ENCODE measurements around the gene ASTL.

The ASTL gene

DNA sequence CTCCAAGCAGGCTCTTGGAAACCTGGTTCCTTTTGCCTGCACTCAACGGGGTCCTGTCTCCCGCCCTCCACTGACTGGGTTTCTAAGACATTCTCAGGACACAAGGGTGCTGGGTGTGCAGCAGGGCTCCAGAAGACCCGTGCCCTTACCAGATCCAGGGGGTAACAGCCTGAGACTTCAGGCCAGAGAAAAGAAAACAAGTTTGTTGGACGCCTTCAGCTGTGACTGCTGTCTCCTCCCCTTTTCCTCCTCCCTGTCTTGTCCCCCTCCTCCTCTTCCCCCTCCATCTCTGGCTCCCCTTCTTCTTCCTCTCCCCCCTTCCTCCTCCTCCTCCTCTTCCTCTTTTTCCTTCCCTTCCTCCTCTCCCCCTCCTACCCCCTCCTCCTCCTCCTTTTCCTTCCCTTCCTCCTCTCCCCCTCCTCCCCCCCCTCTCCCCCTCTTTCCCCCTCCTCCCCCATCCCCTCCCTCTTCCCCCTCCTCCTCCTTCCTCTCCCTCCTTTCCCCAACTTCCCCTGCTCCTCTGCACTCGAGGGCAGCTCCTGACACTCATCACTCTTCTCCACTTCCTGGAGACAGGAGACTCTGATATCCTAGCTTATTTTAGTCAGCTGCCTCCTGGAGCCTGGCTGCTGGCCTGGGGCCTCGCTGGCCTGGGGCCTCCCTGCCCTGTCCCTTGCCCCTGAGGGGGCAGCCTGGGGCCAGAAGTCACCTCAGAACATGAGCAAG is 34.4 kb downstream of the ASTL start:
- Mint-ChIP-seq H3K27me3 (peaks cover 28% of the 10 kb centered on the region), H3K9me3 (peaks cover 22% of the 10 kb centered on the region), H3K36me3 (ENCODE audit: low read depth) (peaks cover 9% of the 10 kb centered on the region), H3K4me1 (ENCODE audit: low read depth) (peaks cover 43% of the 10 kb centered on the region), H3K27ac (no peak overlapping the region), H3K4me3 (no peak overlapping the region)
- intact Hi-C loops (cut with micrococcal nuclease): no loop called here

DNA sequence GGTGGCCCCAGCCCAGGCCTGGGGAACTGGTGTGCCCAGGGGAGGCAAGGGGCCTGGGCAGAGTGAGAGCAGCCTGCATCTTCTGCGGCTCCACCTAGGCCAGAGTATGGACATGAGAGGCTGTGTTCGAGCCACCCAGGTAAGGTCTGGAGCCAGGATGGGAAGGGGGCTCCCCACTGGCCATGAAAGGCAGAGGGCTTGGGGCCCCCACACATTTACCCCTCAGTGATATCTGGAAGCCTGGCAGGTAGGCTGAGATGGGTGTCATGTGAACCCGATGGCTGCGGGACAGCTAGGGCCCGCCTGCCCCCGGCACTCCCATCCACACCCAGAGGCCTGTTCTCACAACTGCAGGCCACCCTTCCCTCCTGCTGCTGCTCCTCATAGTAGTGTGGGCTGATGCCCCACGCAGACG is 35.1 kb downstream of the ASTL start:
- Mint-ChIP-seq H3K4me1 (ENCODE audit: low read depth) (peaks cover 50% of the 10 kb centered on the region), H3K27me3 (peaks cover 21% of the 10 kb centered on the region), H3K36me3 (ENCODE audit: low read depth) (peaks cover 9% of the 10 kb centered on the region), H3K27ac (no peak overlapping the region), H3K4me3 (no peak overlapping the region), H3K9me3 (peaks cover 22% of the 10 kb centered on the region)
- intact Hi-C loops (cut with micrococcal nuclease): no loop called here

DNA sequence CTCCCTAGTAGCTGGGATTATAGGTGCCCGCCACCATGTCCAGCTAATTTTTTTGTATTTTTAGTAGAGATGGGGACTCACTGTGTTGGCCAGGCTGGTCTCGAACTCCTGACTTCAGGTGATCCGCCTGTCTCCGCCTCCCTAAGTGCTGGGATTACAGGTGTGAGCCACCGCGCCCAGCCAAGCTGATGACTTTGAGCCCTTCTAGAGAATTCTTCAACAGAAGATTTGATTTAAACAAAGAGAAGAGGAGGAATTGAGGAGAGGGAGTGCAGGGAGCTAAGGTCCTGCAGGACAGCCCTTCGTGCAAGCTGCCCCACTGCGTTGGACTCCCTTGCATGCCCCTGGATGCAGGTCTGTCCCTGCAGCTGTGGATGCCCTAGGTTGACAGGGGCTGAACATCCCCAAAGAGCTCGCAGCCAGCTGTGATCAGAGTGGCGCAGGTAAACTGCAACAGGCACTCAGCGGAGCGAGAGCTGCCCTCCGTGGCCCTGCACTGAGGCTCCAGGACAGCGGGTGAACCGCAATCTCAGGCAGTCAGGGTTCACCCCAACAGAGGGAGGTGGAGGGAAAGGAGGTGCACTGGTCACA is 35.6 kb downstream of the ASTL start:
- Mint-ChIP-seq H3K27me3 (peaks cover 16% of the 10 kb centered on the region), H3K27ac (no peak overlapping the region), H3K4me1 (ENCODE audit: low read depth) (peaks cover 54% of the 10 kb centered on the region), H3K36me3 (ENCODE audit: low read depth) (peaks cover 9% of the 10 kb centered on the region), H3K9me3 (peaks cover 22% of the 10 kb centered on the region), H3K4me3 (no peak overlapping the region)
- intact Hi-C loops (cut with micrococcal nuclease): no loop called here

DNA sequence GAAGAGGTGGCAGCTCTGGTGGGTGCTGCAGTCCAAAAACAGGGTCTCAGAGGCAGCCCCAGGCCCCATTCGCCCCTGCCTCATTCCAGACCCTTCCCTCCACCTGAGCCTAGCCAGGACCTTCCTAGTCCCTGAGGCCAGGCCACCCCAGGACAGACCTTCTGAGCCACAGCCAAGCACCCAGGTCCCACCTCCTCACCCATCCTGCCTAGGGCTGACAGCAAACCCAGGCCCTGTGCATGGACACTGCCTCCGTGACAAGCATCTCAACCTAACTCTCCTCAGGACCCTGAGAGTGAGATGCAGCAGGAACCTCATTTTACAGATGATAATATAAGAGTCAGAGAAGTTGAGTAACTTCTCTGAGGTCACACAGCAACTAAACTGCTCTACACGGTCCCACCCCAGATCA is 37.4 kb downstream of the ASTL start:
- Mint-ChIP-seq H3K9me3 (peaks cover 15% of the 10 kb centered on the region), H3K36me3 (ENCODE audit: low read depth) (peaks cover 9% of the 10 kb centered on the region), H3K27me3 (peaks cover 9% of the 10 kb centered on the region), H3K4me3 (no peak overlapping the region), H3K4me1 (ENCODE audit: low read depth) (peaks cover 58% of the 10 kb centered on the region), H3K27ac (no peak overlapping the region)
- intact Hi-C loops (cut with micrococcal nuclease): no loop called here

DNA sequence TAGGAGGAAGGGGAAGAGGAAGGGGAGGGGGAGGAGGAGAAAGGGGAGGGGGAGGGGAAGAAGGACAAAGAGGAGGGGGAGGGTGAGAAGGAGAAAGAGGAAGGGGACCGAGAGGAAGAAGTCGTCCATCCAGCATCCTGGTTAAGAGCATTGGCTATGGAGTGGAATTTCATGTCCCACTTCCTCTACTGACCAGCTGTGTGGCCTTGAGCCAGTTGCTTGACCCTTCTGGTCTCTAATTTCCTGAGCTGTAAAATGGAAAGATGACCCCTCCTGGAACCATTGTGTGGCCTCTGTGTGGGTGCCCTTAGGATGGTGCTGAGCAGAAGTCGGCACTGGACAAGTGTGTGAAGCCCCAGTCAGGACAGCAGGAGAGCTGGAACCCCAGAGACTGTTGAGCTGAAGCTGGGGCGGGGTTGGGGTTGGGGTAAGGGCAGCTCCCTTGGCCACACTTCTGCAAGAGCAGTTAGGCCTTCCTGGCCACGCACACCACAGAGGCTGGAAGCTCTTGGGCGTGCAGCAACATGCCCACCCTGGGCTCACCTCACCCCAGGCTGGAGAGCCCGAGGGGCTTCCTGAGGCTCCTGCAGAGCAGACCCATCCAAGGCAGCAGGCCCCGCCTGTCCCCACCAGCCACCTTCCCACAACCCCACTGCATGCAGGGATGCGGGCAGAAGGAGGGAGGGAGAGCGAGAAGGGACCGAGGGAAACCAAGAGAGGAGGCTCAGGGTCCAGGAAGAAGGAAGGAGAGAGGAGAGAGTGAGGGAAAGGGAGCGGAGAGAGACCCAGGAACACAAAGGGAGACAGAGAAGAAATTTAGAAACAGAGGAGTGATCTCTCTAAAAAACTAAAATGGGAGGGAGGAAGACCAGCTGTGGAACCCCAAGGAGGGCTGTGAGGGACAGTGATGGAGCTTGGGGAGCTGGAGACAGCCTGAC is 38.2 kb downstream of the ASTL start:
- Mint-ChIP-seq H3K4me1 (ENCODE audit: low read depth) (peaks cover 58% of the 10 kb centered on the region), H3K27me3 (peaks cover 9% of the 10 kb centered on the region), H3K4me3 (no peak overlapping the region), H3K27ac (no peak overlapping the region), H3K36me3 (ENCODE audit: low read depth) (peaks cover 2% of the 10 kb centered on the region), H3K9me3 (peaks cover 7% of the 10 kb centered on the region)
- intact Hi-C loops (cut with micrococcal nuclease): no loop called here

DNA sequence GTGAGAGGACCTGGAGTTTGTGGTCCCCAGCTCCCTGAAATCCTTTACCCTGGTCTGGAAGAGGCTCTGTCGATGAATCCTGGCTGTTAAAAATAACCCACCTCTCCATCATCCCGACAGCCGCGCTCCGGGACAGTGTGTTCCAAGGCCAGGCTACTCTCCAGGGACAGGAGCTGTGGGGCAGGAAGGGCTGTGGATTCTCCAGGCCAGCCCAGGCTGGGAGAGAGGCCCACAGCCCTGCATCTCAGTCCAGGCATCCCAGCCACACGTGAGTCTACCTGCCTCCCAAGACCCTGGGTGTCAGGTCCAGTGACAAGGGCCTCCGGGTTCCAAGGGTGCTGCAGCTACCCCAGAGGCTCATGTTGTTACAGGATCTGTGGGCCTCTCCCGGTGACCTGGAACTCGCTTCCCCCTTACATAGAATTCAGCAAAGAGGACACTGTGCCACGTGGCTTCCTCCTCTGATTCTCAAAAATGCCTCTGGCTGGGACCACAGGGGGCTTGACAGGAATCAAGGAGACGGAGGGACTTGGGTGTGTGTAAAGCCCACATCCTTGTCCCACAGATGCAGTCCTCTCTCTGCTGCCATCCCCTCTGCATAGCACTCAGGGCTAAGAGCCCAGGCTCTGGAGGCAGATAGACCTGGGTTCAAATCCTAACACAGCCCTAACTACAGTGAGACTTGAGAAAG is 39.3 kb downstream of the ASTL start:
- no peaks in the 10 kb centered on the region for H3K36me3 Mint-ChIP-seq (ENCODE audit: low read depth)

DNA sequence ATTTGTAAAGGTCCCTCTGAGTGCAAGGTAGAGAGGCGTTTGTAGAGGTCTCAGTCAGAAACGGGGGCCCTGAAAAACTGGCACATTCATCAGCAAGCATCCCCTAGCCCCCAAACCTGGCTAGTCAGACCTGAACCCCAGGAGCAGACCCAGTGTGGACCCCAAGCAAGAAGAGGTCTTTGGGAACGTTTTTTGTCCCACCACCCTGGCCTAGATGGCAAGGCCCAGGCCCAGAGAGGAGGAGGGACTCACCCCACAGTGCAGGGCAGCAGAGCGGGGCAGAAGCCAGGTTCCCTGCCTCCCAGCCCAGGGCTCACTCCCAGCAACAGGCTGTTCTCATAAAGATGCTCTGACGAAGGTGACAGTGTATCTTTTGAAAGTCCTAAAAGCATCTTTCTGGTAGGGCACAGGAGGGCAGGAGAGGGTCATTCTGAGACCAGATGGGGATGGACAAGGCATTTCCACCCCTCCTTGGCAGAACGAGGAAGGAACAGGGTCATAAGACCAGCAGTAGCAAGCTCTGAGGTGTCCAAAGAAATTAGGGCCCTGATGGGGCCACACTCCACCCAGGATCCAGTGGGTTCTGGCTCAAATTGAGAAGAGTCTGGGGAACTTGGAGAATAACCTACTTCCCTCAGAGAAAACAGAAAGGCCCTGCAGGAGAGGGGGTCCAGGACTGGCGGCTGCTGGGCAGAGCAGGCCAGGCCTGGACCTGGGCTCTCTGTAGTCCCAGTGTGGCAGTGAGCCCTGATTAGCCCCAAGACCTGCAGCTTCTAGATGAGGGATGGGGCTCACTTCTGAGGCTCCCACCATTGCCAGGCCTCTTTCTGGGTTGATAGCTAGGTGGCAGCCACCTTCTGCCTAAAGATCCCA is 40.1 kb downstream of the ASTL start:
- H3K27me3 Mint-ChIP-seq: peaks cover 9% of the 10 kb centered on the region
- intact Hi-C loops (cut with micrococcal nuclease): no loop called here
- no peaks in the 10 kb centered on the region for H3K36me3 Mint-ChIP-seq (ENCODE audit: low read depth)
- no peaks in the 10 kb centered on the region for H3K9me3 Mint-ChIP-seq
- H3K4me1 Mint-ChIP-seq (ENCODE audit: low read depth): peaks cover 47% of the 10 kb centered on the region
- peak overlapping the region; percentile 43 for H3K27ac Mint-ChIP-seq
- H3K4me3 Mint-ChIP-seq: no peak overlapping the region

More for the DNA sequence above, 39.3 kb downstream of the ASTL start:
- Mint-ChIP-seq H3K4me1 (ENCODE audit: low read depth) (peaks cover 47% of the 10 kb centered on the region), H3K27ac (peak overlapping the region; percentile 43), H3K9me3 (no peaks in the 10 kb centered on the region), H3K4me3 (no peak overlapping the region), H3K27me3 (peaks cover 9% of the 10 kb centered on the region)
- intact Hi-C loops (cut with micrococcal nuclease): no loop called here

DNA sequence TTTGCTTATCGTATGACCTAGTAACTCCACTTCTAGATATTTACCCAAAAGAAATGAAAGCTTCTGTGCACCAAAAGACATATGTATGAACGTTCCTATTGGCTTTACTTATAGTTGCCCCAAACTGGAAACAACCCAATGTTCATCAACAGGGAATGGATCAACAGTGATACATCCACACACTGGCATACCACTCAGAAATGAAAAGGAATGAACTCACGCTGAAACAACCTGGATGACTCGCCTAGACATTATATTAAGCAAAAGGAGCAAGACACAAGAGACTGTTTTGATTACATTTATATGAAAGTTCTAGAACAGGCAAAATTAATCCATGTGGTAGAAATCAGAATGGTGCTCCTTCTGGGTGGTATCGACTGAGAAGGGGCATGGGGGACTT is 40.9 kb downstream of the ASTL start:
- H3K36me3 Mint-ChIP-seq (ENCODE audit: low read depth): no peaks in the 10 kb centered on the region
- peaks cover 9% of the 10 kb centered on the region for H3K27me3 Mint-ChIP-seq
- H3K27ac Mint-ChIP-seq: no peak overlapping the region
- no peaks in the 10 kb centered on the region for H3K9me3 Mint-ChIP-seq
- peaks cover 50% of the 10 kb centered on the region for H3K4me1 Mint-ChIP-seq (ENCODE audit: low read depth)
- intact Hi-C loops (cut with micrococcal nuclease): no loop called here
- no peak overlapping the region for H3K4me3 Mint-ChIP-seq

DNA sequence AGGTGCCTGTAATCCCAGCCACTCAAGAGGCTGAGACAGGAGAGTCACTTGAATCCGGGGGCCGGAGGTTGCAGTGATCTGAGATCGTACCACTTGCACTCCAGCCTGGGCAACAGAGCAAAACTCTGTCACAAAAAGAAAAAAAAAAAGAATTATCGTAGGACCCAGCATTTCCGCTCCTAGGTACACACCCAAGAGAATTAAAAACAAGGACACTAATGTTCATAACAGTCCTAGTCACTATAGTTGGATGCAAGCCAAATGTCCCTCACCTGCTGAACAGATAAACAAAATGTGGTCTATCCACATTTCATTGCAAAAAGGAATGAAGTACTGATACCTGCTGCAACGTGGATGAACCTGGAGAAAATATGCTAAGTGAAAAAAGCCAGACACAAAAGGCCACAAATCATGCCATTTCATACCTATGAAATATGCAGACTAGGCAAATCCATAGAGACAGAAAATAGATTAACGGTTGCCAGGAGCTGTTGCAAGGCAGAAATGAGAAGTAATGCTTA is 43.1 kb downstream of the ASTL start:
- Mint-ChIP-seq H3K9me3 (no peaks in the 10 kb centered on the region), H3K27me3 (peaks cover 3% of the 10 kb centered on the region), H3K36me3 (ENCODE audit: low read depth) (no peaks in the 10 kb centered on the region), H3K4me3 (no peak overlapping the region), H3K27ac (no peak overlapping the region), H3K4me1 (ENCODE audit: low read depth) (peaks cover 61% of the 10 kb centered on the region)
- intact Hi-C loops (cut with micrococcal nuclease): no loop called here

DNA sequence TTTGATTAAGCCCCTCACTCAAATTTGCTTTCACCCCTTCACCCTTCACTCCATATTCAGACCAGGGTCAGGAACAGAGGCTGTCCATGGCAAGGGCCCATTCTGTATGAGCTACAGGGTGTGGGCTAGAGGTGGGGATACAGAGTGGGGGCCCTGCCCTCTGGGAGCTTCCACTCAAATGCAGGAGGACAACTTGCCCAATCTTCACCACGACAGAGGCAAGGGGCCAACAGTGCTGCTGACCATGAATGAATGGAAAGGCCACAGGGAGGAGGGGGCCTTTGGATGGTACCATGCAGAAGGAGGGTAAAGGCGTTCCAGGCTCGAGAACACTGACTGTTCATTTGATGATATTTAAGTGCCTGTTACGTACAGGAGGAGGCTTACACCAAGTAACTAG is 44.8 kb downstream of the ASTL start:
- intact Hi-C loops (cut with micrococcal nuclease): no loop called here
- Mint-ChIP-seq H3K4me3 (no peak overlapping the region), H3K27me3 (peaks cover 3% of the 10 kb centered on the region), H3K27ac (peak overlapping the region; percentile 12), H3K36me3 (ENCODE audit: low read depth) (no peaks in the 10 kb centered on the region), H3K9me3 (no peaks in the 10 kb centered on the region), H3K4me1 (ENCODE audit: low read depth) (peaks cover 46% of the 10 kb centered on the region)

DNA sequence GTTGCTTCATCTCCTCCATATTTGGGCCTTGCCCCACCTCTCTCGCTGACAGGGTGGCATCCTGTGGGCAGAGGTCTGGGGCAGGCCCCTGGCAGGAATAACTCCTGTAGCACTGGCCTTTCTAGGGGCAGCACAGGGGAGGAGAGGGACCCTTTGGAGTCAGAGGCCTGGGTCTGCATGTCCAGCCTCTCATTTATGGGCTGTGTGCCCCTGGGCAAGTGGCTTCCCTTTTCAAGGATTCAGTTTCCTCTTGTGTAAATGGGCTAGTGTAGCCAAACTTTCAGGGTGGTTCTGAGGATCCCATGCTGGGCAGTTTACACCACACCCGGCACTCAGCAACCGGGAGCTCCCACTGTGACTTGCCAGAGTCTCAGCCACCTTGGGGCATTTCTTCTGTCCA is 45.4 kb downstream of the ASTL start:
- intact Hi-C loops (cut with micrococcal nuclease): no loop called here
- Mint-ChIP-seq H3K36me3 (ENCODE audit: low read depth) (no peaks in the 10 kb centered on the region), H3K27ac (peak overlapping the region; percentile 12), H3K4me1 (ENCODE audit: low read depth) (peaks cover 41% of the 10 kb centered on the region), H3K27me3 (peaks cover 3% of the 10 kb centered on the region), H3K9me3 (no peaks in the 10 kb centered on the region), H3K4me3 (no peak overlapping the region)

DNA sequence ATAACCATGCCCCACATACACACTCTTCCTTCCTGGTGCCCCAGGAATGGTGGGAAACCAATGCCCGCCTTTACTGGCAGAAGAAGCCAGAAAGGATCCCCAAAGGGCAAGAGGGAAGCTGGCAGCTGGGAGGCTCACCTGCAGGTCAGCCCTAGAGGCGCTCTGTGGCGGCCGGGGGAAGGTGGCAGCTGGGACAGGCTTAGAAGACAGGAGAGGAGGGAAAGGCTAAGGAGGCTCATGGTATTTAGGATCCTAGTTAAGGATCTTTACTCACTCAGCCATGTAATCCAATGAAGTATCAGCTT is 45.8 kb downstream of the ASTL start:
- Mint-ChIP-seq H3K4me1 (ENCODE audit: low read depth) (peaks cover 40% of the 10 kb centered on the region), H3K27ac (no peak overlapping the region), H3K4me3 (no peak overlapping the region), H3K27me3 (peaks cover 3% of the 10 kb centered on the region), H3K9me3 (no peaks in the 10 kb centered on the region), H3K36me3 (ENCODE audit: low read depth) (no peaks in the 10 kb centered on the region)
- intact Hi-C loops (cut with micrococcal nuclease): no loop called here

Data from dendritic cell treated with granulocyte-macrophage colony-stimulating factor and Interleukin-4, amounts not matched to agents 40 ng/mL and 50 ng/mL, for 4 days (primary cell).